HepG2 (cell line): ENCODE data around the gene AXIN2. TPM values are rescaled to one million over a fixed set of nuclear protein-coding genes. Genes with fewer than 3 reads are reported as not detected.

ENCODE experiments used
- ARNT2 ChIP-seq: sonication (generic); formaldehyde crosslinking; IDR thresholded peaks from 2 replicates; pipeline ENCODE4 v1.8.0; 2022; ENCODE audit warnings: mild to moderate bottlenecking, low read depth, missing genetic modification reagents, moderate library complexity
- E2F5 ChIP-seq: sonication (generic); formaldehyde crosslinking; conservative IDR thresholded peaks from 2 replicates; pipeline ENCODE4 v1.4.0; 2020; ENCODE audit warnings: missing genetic modification reagents
- KDM2A ChIP-seq: sonication (generic); formaldehyde crosslinking; IDR thresholded peaks from 2 replicates; pipeline ENCODE4 v1.4.0; 2020; ENCODE audit warnings: low read depth, missing genetic modification reagents, borderline replicate concordance
- MXD1 ChIP-seq: sonication (generic); formaldehyde crosslinking; IDR thresholded peaks from 2 replicates; pipeline ENCODE4 v1.4.0; 2020; ENCODE audit warnings: mild to moderate bottlenecking, missing genetic modification reagents
- NCOR1 ChIP-seq: fragments of 200-600 bp; sonication (generic); IDR thresholded peaks from 2 replicates; pipeline ENCODE4 v1.7.0; 2017; ENCODE audit warnings: antibody characterized with exemption, low read length, borderline replicate concordance
- SMAD3 ChIP-seq: sonication (generic); formaldehyde crosslinking; IDR thresholded peaks from 2 replicates; pipeline ENCODE4 v1.4.0; 2020; ENCODE audit warnings: missing genetic modification reagents
- TFAP4 ChIP-seq: sonication (generic); IDR thresholded peaks from 2 replicates; pipeline ENCODE4 v1.6.1; 2016; ENCODE audit warnings: low read depth, borderline replicate concordance
- THAP9 ChIP-seq: sonication (generic); formaldehyde crosslinking; IDR thresholded peaks from 2 replicates; pipeline ENCODE4; 2020; ENCODE audit warnings: missing genetic modification reagents, mild to moderate bottlenecking, borderline replicate concordance
- ZGPAT ChIP-seq: IDR thresholded peaks from 2 replicates; pipeline ENCODE4 v1.6.1; 2016; ENCODE audit warnings: mild to moderate bottlenecking
- ZNF230 ChIP-seq: sonication (generic); formaldehyde crosslinking; IDR thresholded peaks from 2 replicates; pipeline ENCODE4 v1.4.0; 2020; ENCODE audit warnings: mild to moderate bottlenecking, missing genetic modification reagents
- ZNF33A ChIP-seq: sonication (generic); formaldehyde crosslinking; IDR thresholded peaks from 2 replicates; pipeline ENCODE4 v1.5.1; 2020; ENCODE audit warnings: missing genetic modification reagents, mild to moderate bottlenecking, moderate library complexity, borderline replicate concordance
- ZNF484 ChIP-seq: sonication (generic); formaldehyde crosslinking; IDR thresholded peaks from 2 replicates; pipeline ENCODE4 v1.5.1; 2020; ENCODE audit warnings: mild to moderate bottlenecking, low read depth, missing genetic modification reagents, borderline replicate concordance
- ZNF569 ChIP-seq: sonication (generic); formaldehyde crosslinking; IDR thresholded peaks from 2 replicates; pipeline ENCODE4 v1.5.0; 2020; ENCODE audit warnings: mild to moderate bottlenecking, missing genetic modification reagents, moderate library complexity, borderline replicate concordance
- ZNF574 ChIP-seq: sonication (generic); formaldehyde crosslinking; IDR thresholded peaks from 2 replicates; pipeline ENCODE4 v1.4.0; 2020; ENCODE audit warnings: missing genetic modification reagents
- ZNF770 ChIP-seq: sonication (generic); formaldehyde crosslinking; IDR thresholded peaks from 2 replicates; pipeline ENCODE4 v1.5.0; 2020; ENCODE audit warnings: mild to moderate bottlenecking, missing genetic modification reagents
- polyA plus RNA-seq, 8 experiments: library from polyadenylated mRNA; depleted of rRNA in 3 of 8; stranded (reverse) in 7 of 8; unstranded in 1 of 8; fragments of >200 nt; fragmentation: Illumina TruSeq in 4 of 8; extraction: Trizol in 4 of 8; gene quantifications; 2 replicates each; pipeline versions ENCODE4 v1.2.1 to v1.2.3, GENCODE V29; 2011 to 2016; ENCODE audit warnings: low read depth in 4 of 8, missing spikeins in 1 of 8, mixed read lengths in 1 of 8; ENCODE audit not compliant: insufficient read depth in 1 of 8
- total RNA-seq, 5 experiments: library from RNA; depleted of rRNA; stranded (reverse); fragments of >200 nt; fragmentation: Illumina TruSeq; extraction: Trizol; gene quantifications; 2 replicates each; pipeline ENCODE4 v1.2.3, GENCODE V29; 2016; ENCODE audit warnings: low read depth in 1 of 5

The AXIN2 gene
- total and polyA plus RNA-seq, 2 of the 13 experiments (the other 11 are each of a cell fraction or from before 2014, with no cell fraction given) = 58.6 to 63.4 TPM

- TF ChIP-seq MXD1 (CRISPR knock-in tag) (no peak), THAP9 (CRISPR knock-in tag) (no peak), E2F5 (CRISPR knock-in tag) (no peak), ZNF569 (no peak), NCOR1 (peak; percentile 49; the same call in 1 of the 2 replicates), SMAD3 (peak; percentile 51; the same call in 1 of the 2 replicates), KDM2A (peak; percentile 77), ZNF484 (no peak), ZNF33A (CRISPR knock-in tag) (no peak), ZGPAT (peak; percentile 71; the same call in 1 of the 2 replicates), TFAP4 (no peak), ZNF230 (CRISPR knock-in tag) (no peak), ARNT2 (CRISPR knock-in tag) (peak; percentile 16), ZNF770 (CRISPR knock-in tag) (no peak), ZNF574 (peak; percentile 47)
Measured at GRCh38 chr17:65560628-65561451, 608 bp downstream of the AXIN2 start (continued).
